KG1 (cell line): Measurements from ENCODE around the gene ATXN1L.
"Not testable (repeated sequence)": the region's sequence is repeated elsewhere in the genome, so short reads cannot be mapped to it uniquely, and the experiment has no call there.

Experiments
- DNase-seq: peaks from one replicate; lab custom pipeline; 2025; lab: John Stamatoyannopoulos, UW

The ATXN1L gene

GRCh38 chr16:71845639-71846430 is at the start of gene ATXN1L:
Gene ATXN1L, plus strand, starts transcription at chr16:71845976. Its CDS starts 3,765 bp downstream, at chr16:71849741.
- DNase-seq, result peak; percentile 65

GRCh38 chr16:71796501-71797097 is 49.2 kb upstream of the ATXN1L start:
- no peak for DNase-seq

GRCh38 chr16:71803305-71803690 is 42.5 kb upstream of the ATXN1L start:
- DNase-seq, result no peak

GRCh38 chr16:71807905-71808592 is 37.7 kb upstream of the ATXN1L start:
- DNase-seq, result no peak

- DNase-seq, result peak; percentile 92
Measured at GRCh38 chr16:71808593-71809459, 37.0 kb upstream of the ATXN1L start, which contains the start of gene AP1G1. Gene AP1G1, minus strand, starts transcription at chr16:71808834. Its CDS starts 19,355 bp downstream, at chr16:71789479.

GRCh38 chr16:71810155-71810530 is 35.6 kb upstream of the ATXN1L start:
- not testable (repeated sequence) for DNase-seq

- DNase-seq, result peak; percentile 35
Measured at GRCh38 chr16:71811261-71811803, 34.4 kb upstream of the ATXN1L start.

- DNase-seq, result not testable (repeated sequence)
Measured at GRCh38 chr16:71817155-71817500, 28.6 kb upstream of the ATXN1L start.

- DNase-seq, result no peak
Measured at GRCh38 chr16:71826533-71827017, 19.2 kb upstream of the ATXN1L start.

GRCh38 chr16:71830359-71830758 is 15.4 kb upstream of the ATXN1L start:
- DNase-seq, result no peak

- not testable (repeated sequence) for DNase-seq
Measured at GRCh38 chr16:71831698-71832097, 14.1 kb upstream of the ATXN1L start.

GRCh38 chr16:71832112-71832511 is 13.7 kb upstream of the ATXN1L start:
- DNase-seq, result not testable (repeated sequence)

GRCh38 chr16:71834291-71834690 is 11.5 kb upstream of the ATXN1L start:
- no peak for DNase-seq

- DNase-seq, result no peak
Measured at GRCh38 chr16:71837150-71837549, 8.6 kb upstream of the ATXN1L start.

- no peak for DNase-seq
Measured at GRCh38 chr16:71840052-71840451, 5.7 kb upstream of the ATXN1L start.

- DNase-seq, result no peak
Measured at GRCh38 chr16:71843572-71843971, 2.2 kb upstream of the ATXN1L start.

- DNase-seq, result no peak
Measured at GRCh38 chr16:71846431-71846830, 655 bp downstream of the ATXN1L start.

- no peak for DNase-seq
Measured at GRCh38 chr16:71847096-71847495, 1.3 kb downstream of the ATXN1L start.

- DNase-seq, result no peak
Measured at GRCh38 chr16:71848622-71849021, 2.8 kb downstream of the ATXN1L start.

GRCh38 chr16:71851746-71852145 is 6.0 kb downstream of the ATXN1L start:
- DNase-seq, result no peak

- DNase-seq, result no peak
Measured at GRCh38 chr16:71852158-71852557, 6.4 kb downstream of the ATXN1L start.

- no peak for DNase-seq
Measured at GRCh38 chr16:71852561-71852960, 6.8 kb downstream of the ATXN1L start.
